K562 (cell line): ENCODE data around the gene FOXP4. TPM values are rescaled to one million over a fixed set of nuclear protein-coding genes. Genes with fewer than 3 reads are reported as not detected.

Source experiments
- CREB5 ChIP-seq: fragments of 250-450 bp; sonication (Bioruptor Pico); IDR thresholded peaks from 2 replicates; pipeline ENCODE4 v1.5.0; 2020; ENCODE audit warnings: mild to moderate bottlenecking
- FOXK1 ChIP-seq: sonication (generic); formaldehyde crosslinking; IDR thresholded peaks from 2 replicates; pipeline ENCODE4 v1.8.0; 2022; ENCODE audit warnings: missing genetic modification reagents, mild to moderate bottlenecking, borderline replicate concordance
- ILF3 ChIP-seq: fragments of 450-650 bp; IDR thresholded peaks from 2 replicates; pipeline ENCODE4 v1.6.1; 2018; ENCODE audit warnings: antibody characterized with exemption, mild to moderate bottlenecking, moderate library complexity, borderline replicate concordance
- IRF9 ChIP-seq: fragments of 450-650 bp; IDR thresholded peaks from 2 replicates; pipeline ENCODE4 v1.6.1; 2016; ENCODE audit warnings: missing biosample characterization, missing genetic modification characterization
- KHSRP ChIP-seq: fragments of 450-650 bp; IDR thresholded peaks from 2 replicates; pipeline ENCODE4 v1.6.1; 2017
- MGA ChIP-seq: fragments of 450-650 bp; IDR thresholded peaks from 2 replicates; pipeline ENCODE4 v1.6.1; 2016; ENCODE audit warnings: mild to moderate bottlenecking, moderate library complexity
- NFE2L1 ChIP-seq: fragments of 450-650 bp; IDR thresholded peaks from 2 replicates; pipeline ENCODE4 v1.6.1; 2016; ENCODE audit warnings: missing genetic modification characterization, low read depth, mild to moderate bottlenecking, missing compliant biosample characterization, moderate library complexity, borderline replicate concordance
- NR2F6 ChIP-seq: fragments of 450-650 bp; formaldehyde crosslinking; IDR thresholded peaks from 2 replicates; pipeline ENCODE4 v1.4.0; 2020; ENCODE audit warnings: mild to moderate bottlenecking
- RFX1 ChIP-seq: fragments of 450-650 bp; IDR thresholded peaks from 2 replicates; pipeline ENCODE4 v1.6.1; 2016; ENCODE audit warnings: mild to moderate bottlenecking, moderate library complexity
- SRSF3 ChIP-seq: fragments of 200-400 bp; formaldehyde crosslinking; IDR thresholded peaks from 2 replicates; pipeline ENCODE4 v1.6.1; 2016; ENCODE audit warnings: mild to moderate bottlenecking, low read length, moderate library complexity; ENCODE audit not compliant: insufficient read depth
- TAL1 ChIP-seq: fragments of 450-650 bp; IDR thresholded peaks from 2 replicates; pipeline ENCODE4 v1.6.1; 2016; ENCODE audit warnings: mild to moderate bottlenecking
- TBL1XR1 ChIP-seq, 2 experiments: IDR thresholded peaks; 2 replicates each; pipeline ENCODE4 v1.6.1; 2012; ENCODE audit warnings: improper control_type of control experiment in 2 of 2, low read length in 2 of 2, mild to moderate bottlenecking in 1 of 2
- polyA plus RNA-seq, 8 experiments: library from polyadenylated mRNA; depleted of rRNA in 4 of 8; stranded (reverse) in 5 of 8; unstranded in 3 of 8; fragments of >200 nt; fragmentation: Nextera tagmentation in 2 of 8; fragmentation: Illumina TruSeq in 1 of 8; extraction: Ambion mirVana in 2 of 8; extraction: Trizol in 1 of 8; gene quantifications; 2 replicates each; pipeline versions ENCODE4 v1.2.1 to v1.2.3, GENCODE V29; 2011 to 2014; ENCODE audit warnings: inconsistent platforms in 1 of 8, missing spikeins in 1 of 8
- total RNA-seq, 7 experiments: library from RNA; depleted of rRNA in 6 of 7; stranded (reverse); fragments of >200 nt in 6 of 7; fragmentation: Illumina TruSeq in 2 of 7; extraction: Trizol in 2 of 7; gene quantifications; 2 replicates each; pipeline versions ENCODE4 v1.2.1 to v1.2.3, GENCODE V29; 2011 to 2021; ENCODE audit warnings: low replicate concordance in 1 of 7

FOXP4 gene
- total and polyA plus RNA-seq, 9 of the 15 experiments (the other 6 are each of a cell fraction or from before 2014, with no cell fraction given), result 0.11 to 29.4 (median 2.3) TPM

GRCh38 chr6:41538556-41539182 lies 7.5 kb upstream of the FOXP4 start (continued):
- TF ChIP-seq MGA (peak; percentile 95), RFX1 (no peak), SRSF3 (no peak), FOXK1 (CRISPR knock-in tag) (no peak), TAL1 (no peak), CREB5 (no peak), IRF9 (tag) (peak; percentile 95), KHSRP (no peak), ILF3 (no peak), NFE2L1 (tag) (no peak), NR2F6 (CRISPR knock-in tag) (no peak), TBL1XR1 (IDR thresholded peaks at IDR 0.05; ENCODE audit: low read length in 2 of 2) (no peak)
